GM18498 (cell line): Measurements from ENCODE around the gene CARD9.

Experiments
- ATAC-seq: cut with Tn5 transposase; IDR thresholded peaks from one replicate; pipeline ENCODE4 v1.9.1; 2021; ENCODE audit warnings: mild to moderate bottlenecking, moderate library complexity; ENCODE audit not compliant: unreplicated experiment

CARD9 gene

GRCh38 chr9:136381311-136381710 lies 7.8 kb upstream of the CARD9 start:
- ATAC-seq = no peak

- ATAC-seq = no peak
Observed at GRCh38 chr9:136380381-136380780, 6.9 kb upstream of the CARD9 start.

- ATAC-seq = no peak
Observed at GRCh38 chr9:136379891-136380290, 6.4 kb upstream of the CARD9 start.

- ATAC-seq = no peak
Observed at GRCh38 chr9:136379401-136379800, 5.9 kb upstream of the CARD9 start.

- no peak for ATAC-seq
Observed at GRCh38 chr9:136379003-136379287, 5.5 kb upstream of the CARD9 start.

- ATAC-seq = no peak
Observed at GRCh38 chr9:136378170-136379002, 4.9 kb upstream of the CARD9 start.

GRCh38 chr9:136377341-136378169 lies 4.1 kb upstream of the CARD9 start:
- no peak for ATAC-seq

GRCh38 chr9:136376457-136376856 lies 3.0 kb upstream of the CARD9 start:
- no peak for ATAC-seq

- no peak for ATAC-seq
Observed at GRCh38 chr9:136375096-136375495, 1.6 kb upstream of the CARD9 start.

GRCh38 chr9:136374183-136374575 lies 710 bp upstream of the CARD9 start:
- no peak for ATAC-seq

- ATAC-seq = no peak
Observed at GRCh38 chr9:136372561-136373299, 739 bp downstream of the CARD9 start.

GRCh38 chr9:136372006-136372405 lies 1.5 kb downstream of the CARD9 start:
- ATAC-seq = no peak

GRCh38 chr9:136371533-136371880 lies 2.0 kb downstream of the CARD9 start:
- no peak for ATAC-seq

- no peak for ATAC-seq
Observed at GRCh38 chr9:136370687-136371532, 2.6 kb downstream of the CARD9 start.

GRCh38 chr9:136370037-136370436 lies 3.4 kb downstream of the CARD9 start:
- no peak for ATAC-seq

GRCh38 chr9:136368190-136368589 lies 5.3 kb downstream of the CARD9 start:
- no peak for ATAC-seq

- no peak for ATAC-seq
Observed at GRCh38 chr9:136367296-136368145, 5.9 kb downstream of the CARD9 start.

GRCh38 chr9:136366826-136367225 lies 6.6 kb downstream of the CARD9 start:
- no peak for ATAC-seq

GRCh38 chr9:136365775-136366222 lies 7.7 kb downstream of the CARD9 start:
- ATAC-seq = no peak
